Activated T-cell treated with anti-CD3 and anti-CD28 coated beads, Interleukin-2, amount 50 U/mL, for 4 hours (primary cell): ENCODE results near the gene HOXB8. TPM values are rescaled to one million over a fixed set of nuclear protein-coding genes. Genes with fewer than 3 reads are reported as not detected.
A peak's percentile ranks its signal among the peaks of the same experiment; 100 is the strongest.

Experiments
- ATAC-seq, 2 donors: fragments of 200-7000 bp; cut with Tn5 transposase; one replicate each; pipeline ENCODE4 v1.10.0; 2021
- DNase-seq: peaks from one replicate; pipeline ENCODE4 v3.0.0-alpha.2; 2020
- H3K27me3 Mint-ChIP-seq: one replicate; pipeline ENCODE4 v1.8.0; 2021; ENCODE audit warnings: low read depth, mixed read lengths
- H3K36me3 Mint-ChIP-seq: one replicate; pipeline ENCODE4 v1.8.0; 2022; ENCODE audit warnings: mixed read lengths; ENCODE audit not compliant: insufficient read depth
- H3K4me1 Mint-ChIP-seq: one replicate; pipeline ENCODE4 v1.8.0; 2021; ENCODE audit warnings: low read depth, mixed read lengths
- H3K4me3 Mint-ChIP-seq: one replicate; pipeline ENCODE4 v1.8.0; 2021; ENCODE audit warnings: mild to moderate bottlenecking, moderate library complexity, mixed read lengths
- H3K9me3 Mint-ChIP-seq: one replicate; pipeline ENCODE4 v1.8.0; 2021; ENCODE audit warnings: mixed read lengths
- total RNA-seq, 3 donors: library from RNA; stranded (reverse); gene quantifications; one replicate each; pipeline ENCODE4 v1.2.1, GENCODE V29; 2021

Gene HOXB8
- total RNA-seq, 3 donors from 2014 or later, result 0.14 to 0.18 TPM; not detected in 1

DNA sequence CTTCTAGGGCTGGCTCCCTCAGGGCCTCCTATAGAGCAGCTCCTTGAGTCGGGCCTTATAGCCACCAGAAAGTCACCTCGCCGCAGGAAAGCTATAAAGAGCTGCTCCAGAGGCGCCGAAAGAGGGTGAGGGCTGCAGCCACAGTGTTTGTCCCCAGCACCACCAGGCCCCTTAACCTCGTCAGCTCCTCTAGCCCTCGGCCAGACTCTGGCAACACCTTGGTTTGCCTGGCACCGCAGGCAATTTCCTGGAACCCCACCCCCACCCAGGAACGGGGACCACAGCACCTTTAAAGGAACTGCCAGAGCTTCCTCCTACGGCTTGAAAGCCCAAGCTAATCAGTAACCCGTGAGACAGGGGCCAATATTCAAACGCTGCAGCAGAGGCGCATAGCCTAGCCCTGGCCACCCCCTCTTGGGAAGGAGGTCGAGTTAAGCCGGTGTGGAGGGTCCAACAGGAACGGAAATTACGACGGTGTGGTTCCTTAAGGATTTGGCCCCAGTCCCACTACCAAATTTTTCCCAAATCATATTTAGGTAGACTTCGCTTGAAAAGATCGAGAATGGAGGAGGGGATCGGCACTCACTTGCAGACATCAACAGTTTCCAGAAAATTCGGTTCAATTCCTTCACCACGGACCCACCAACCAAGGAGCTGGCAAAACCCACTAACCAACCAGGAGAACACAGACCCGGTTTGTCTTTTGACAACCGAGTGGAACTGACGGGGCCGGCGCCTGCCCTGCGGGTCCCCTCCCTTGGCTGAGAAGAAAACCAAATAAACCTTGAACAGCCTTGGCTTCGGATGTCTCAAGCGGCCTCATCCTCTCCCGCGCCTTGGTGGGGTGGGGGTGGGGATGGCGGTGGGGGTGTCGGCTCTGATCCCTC, 13.3 kb downstream of the HOXB8 start:
- no peaks in the 10 kb centered on the region for H3K36me3 Mint-ChIP-seq
- no peaks in the 10 kb centered on the region for H3K9me3 Mint-ChIP-seq
- H3K27me3 Mint-ChIP-seq, result peaks cover 90% of the 10 kb centered on the region
- H3K4me3 Mint-ChIP-seq, result no peak overlapping the region
- ATAC-seq (no peak), DNase-seq (no peak)
- peaks cover 33% of the 10 kb centered on the region for H3K4me1 Mint-ChIP-seq

DNA sequence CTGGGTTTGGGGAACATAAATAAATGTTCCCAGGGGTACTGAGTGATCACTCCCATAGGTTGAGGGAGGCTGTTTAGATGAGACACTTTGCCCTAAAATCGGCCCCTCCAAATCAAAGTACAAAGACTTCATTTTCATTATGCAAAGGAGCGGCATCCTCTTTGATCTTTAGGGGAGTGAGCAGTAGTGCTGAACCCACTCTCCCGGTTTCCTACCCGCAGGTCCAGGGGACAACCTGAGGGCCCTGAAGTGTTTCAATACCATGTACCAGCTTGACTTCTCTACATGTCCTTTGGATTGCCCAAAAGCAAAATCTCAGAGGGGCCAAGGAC, 13.9 kb downstream of the HOXB8 start:
- H3K27me3 Mint-ChIP-seq, result peaks cover 91% of the 10 kb centered on the region
- ATAC-seq (no peak), DNase-seq (no peak)
- H3K4me1 Mint-ChIP-seq, result peaks cover 39% of the 10 kb centered on the region
- H3K36me3 Mint-ChIP-seq, result no peaks in the 10 kb centered on the region
- no peak overlapping the region for H3K4me3 Mint-ChIP-seq
- no peaks in the 10 kb centered on the region for H3K9me3 Mint-ChIP-seq

DNA sequence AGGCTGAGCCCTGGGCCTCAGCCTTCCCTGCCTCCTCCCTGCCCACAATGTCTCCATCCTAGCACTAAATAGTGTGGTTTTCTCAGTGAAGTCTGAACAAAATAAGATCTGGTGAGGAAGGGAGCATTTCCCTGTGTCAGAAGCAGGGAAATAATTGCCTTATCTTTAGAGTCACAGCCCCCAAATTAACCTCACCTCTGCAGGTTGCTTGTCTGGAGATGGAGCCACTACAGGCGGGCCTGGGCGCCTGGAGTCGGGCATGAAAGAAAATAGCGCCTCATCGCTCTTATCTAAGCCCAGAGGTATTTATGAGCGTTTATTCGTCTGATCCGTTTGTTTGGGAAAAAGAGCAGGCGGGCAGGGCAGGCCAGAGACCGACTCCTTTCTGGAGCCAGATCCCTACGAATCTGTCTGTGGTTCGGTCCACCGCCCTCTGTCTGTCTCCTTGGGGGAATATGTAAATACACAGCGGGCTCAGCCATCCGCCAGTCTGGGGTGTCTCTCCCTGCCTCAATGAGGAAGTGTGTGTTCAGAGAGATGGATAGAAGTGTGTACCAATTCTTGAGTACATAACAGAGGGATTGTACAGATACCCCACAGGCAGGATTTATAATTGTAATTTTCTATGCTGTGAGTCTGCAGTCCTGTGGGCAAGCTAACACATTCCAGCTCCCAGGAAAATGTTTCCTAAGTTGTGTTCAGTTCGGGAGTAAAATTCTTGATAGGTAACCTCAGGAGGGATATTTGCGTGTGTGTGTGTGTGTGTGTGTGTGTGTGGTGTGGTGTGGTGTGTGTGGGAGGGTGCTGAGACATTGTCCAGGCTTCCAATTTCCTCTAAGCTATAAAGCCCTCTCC, 14.6 kb downstream of the HOXB8 start:
- no peak overlapping the region for H3K4me3 Mint-ChIP-seq
- H3K27me3 Mint-ChIP-seq, result peaks cover 92% of the 10 kb centered on the region
- peaks cover 39% of the 10 kb centered on the region for H3K4me1 Mint-ChIP-seq
- no peak for DNase-seq
- no peaks in the 10 kb centered on the region for H3K36me3 Mint-ChIP-seq
- ATAC-seq, result no peak
- H3K9me3 Mint-ChIP-seq, result no peaks in the 10 kb centered on the region

DNA sequence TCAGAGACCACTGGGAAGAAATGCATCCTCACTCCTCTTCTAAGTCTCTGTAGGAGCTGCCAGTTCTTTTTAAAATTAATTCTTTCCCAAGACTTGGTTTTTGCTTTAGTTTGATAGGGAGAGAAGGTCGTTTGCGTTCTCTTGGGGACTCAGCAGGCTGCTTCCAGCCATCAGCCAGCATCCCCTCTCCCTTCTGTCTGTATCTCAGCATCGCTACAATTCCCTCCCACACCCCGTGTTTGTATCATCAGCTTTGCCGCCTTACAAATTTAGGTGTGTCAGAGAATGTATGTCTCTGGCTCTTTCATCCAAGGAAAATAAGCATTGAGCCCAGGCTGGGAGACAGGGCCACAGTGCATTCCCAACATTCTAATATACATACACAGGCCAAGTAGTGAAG, 15.7 kb downstream of the HOXB8 start:
- H3K27me3 Mint-ChIP-seq, result peaks cover 92% of the 10 kb centered on the region

DNA sequence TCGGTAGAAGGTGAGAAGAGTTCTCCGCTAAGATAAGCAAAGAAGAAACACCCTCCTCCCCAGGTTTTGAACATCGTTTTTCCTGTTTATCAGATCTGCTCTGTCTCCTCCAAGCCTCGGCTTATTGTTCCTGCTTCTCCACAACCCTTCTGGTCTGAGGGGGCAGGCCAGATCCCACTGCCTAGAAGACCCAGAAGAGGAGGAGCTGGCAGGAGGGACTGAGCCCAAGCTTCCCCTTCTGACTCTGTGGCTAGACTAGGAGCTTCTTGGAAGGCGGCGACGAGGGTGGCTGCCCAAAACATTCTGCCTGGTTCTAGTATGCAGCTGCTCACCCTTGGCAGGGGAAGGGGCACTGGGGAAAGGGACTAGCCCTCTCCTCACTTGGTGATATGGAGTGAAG, 16.4 kb downstream of the HOXB8 start:
- ATAC-seq (no peak), DNase-seq (no peak)
- Mint-ChIP-seq H3K4me1 (peaks cover 37% of the 10 kb centered on the region), H3K27me3 (peaks cover 94% of the 10 kb centered on the region), H3K36me3 (no peaks in the 10 kb centered on the region), H3K4me3 (peak overlapping the region; percentile 77), H3K9me3 (no peaks in the 10 kb centered on the region)

More for the DNA sequence above, 15.7 kb downstream of the HOXB8 start:
- no peak overlapping the region for H3K4me3 Mint-ChIP-seq
- H3K36me3 Mint-ChIP-seq, result no peaks in the 10 kb centered on the region
- DNase-seq, result no peak
- H3K4me1 Mint-ChIP-seq, result peaks cover 35% of the 10 kb centered on the region
- ATAC-seq, result no peak
- no peaks in the 10 kb centered on the region for H3K9me3 Mint-ChIP-seq

DNA sequence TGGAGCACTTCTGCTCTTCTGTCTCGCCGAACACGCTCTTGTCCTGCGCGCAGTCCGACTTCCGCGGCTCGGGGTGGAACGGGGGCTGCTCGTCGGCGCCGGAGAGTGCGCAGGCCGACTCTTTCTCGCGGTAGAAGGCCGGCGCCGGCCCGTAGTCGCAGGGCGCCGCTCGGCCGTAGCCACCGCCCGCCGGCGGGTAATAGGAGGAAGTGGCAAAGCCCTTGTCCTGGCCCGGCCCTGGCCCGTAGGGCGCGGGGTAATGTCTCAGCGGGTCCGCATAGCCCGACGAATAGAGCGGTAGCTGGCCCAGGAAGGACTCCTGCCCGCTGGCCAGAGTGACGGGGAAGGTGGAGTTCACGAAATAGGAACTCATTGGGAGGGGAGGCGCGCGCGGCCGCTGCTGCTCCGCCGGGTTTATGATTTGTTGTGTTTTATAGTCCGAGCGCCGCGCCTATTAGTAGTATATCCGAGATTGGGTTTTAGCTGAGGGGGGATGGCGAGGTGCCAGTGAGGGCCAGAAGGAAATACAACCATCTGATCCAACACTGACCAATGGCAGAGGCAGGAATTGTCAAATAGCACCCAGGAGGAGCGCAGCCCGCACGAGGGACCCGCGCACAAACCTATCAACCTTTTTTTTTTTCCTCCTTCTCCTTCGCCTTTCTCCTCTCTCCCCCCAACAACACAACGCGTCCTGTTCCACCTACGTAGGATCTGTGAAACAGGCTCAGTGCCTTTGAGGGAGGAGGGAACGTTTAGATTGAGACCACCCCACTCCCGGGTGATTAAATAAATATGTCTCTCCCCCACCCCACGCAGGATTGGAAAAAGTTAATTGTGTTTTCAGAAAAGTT, 17.1 kb downstream of the HOXB8 start:
- DNase-seq (no peak), ATAC-seq (peak; percentile 31 to 52)
- no peaks in the 10 kb centered on the region for H3K9me3 Mint-ChIP-seq
- H3K4me1 Mint-ChIP-seq, result peaks cover 39% of the 10 kb centered on the region
- peaks cover 93% of the 10 kb centered on the region for H3K27me3 Mint-ChIP-seq
- peak overlapping the region; percentile 77 for H3K4me3 Mint-ChIP-seq
- H3K36me3 Mint-ChIP-seq, result no peaks in the 10 kb centered on the region

DNA sequence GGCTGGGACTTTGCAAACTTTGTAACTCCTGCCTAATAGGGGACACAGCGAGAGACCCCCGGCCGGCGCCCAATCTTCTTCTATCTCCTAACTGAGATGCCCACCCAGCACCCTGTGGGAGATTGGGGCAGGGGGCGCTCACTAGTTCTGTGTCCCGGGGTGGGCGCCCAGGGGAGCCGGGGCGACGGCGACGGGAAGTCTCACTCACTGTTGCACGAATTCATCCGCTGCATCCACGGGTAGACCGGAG, 17.6 kb downstream of the HOXB8 start:
- DNase-seq (no peak), ATAC-seq (no peak)
- Mint-ChIP-seq H3K27me3 (peaks cover 94% of the 10 kb centered on the region), H3K36me3 (no peaks in the 10 kb centered on the region), H3K4me3 (peak overlapping the region; percentile 77), H3K9me3 (no peaks in the 10 kb centered on the region), H3K4me1 (peaks cover 41% of the 10 kb centered on the region)

DNA sequence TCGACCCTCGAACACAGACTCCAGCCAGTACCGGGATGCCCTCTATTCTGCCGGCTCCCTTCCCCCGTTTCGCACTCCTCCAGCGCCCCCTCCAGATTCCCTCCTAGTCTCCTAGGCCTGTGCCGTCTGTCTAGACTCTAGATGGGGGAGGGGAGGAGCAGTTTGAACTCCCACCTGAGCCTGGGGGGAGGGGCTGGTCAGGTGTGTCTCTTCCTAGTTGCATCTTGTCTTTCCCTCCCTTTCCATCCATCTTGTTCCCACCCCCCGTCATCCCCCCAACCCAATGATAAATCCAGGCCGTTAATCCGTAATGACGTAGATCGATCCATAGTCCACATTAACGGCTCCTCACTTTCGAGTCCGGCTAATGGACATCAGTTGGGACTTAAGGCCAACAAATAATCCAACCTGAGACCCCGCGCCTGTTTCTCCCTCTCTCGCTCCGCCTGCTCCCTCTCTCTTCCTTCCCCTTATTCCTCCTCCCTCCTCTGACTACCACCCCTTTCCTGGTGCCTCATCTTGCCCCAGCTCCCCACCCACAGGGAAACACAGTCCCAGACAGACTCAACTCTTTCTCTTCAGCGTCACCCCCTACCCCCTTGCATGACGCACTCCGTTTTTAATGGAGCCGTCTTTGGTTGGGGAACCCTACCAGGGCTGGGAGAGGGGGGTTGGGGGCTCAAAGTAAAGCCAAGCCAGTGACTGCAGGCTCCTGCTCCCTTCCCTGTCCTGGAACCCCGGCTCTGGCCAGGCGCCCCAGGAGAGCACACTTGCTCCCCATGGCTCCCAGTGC, 18.2 kb downstream of the HOXB8 start:
- Mint-ChIP-seq H3K9me3 (no peaks in the 10 kb centered on the region), H3K27me3 (peaks cover 91% of the 10 kb centered on the region), H3K4me3 (peak overlapping the region; percentile 77), H3K36me3 (no peaks in the 10 kb centered on the region), H3K4me1 (peaks cover 39% of the 10 kb centered on the region)
- DNase-seq (no peak), ATAC-seq (peak in 1 of 2 donors; percentile 5)

DNA sequence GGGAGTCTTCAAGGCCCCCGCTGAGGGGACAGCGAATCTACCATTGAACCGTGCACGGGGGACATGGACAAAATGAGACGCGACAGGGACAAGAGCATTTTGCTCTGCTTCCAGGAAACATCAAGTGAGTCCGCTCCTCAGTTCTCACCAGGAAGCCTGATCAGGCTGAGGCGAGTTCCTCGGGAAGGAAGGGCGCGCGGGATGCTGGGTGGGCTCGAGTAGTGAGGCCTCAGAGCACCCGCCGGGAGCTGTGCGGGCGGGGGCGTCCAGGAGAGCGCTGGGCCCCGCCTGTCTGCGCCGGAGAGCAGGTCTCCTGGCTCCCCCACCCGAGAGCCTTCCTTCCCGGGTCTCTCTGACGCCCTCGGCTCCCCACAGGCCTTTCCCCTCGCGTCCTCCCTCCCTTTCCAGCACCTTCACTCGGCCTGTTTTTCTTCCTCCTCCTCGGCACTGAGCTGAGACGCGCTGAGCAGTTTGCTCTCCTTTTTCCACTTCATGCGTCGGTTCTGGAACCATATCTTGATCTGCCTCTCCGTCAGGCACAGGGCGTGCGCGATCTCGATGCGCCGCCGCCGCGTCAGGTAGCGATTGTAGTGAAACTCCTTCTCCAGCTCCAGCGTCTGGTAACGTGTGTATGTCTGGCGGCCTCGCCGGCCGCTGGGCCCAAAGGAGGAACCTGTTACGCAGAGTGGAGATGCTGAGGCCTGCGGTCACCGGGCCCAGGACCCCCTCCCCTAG, 18.9 kb downstream of the HOXB8 start:
- H3K36me3 Mint-ChIP-seq, result no peaks in the 10 kb centered on the region
- DNase-seq (no peak), ATAC-seq (peak; percentile 28 to 36)
- no peaks in the 10 kb centered on the region for H3K9me3 Mint-ChIP-seq
- peaks cover 37% of the 10 kb centered on the region for H3K4me1 Mint-ChIP-seq
- H3K27me3 Mint-ChIP-seq, result peaks cover 90% of the 10 kb centered on the region
- peak overlapping the region; percentile 77 for H3K4me3 Mint-ChIP-seq

DNA sequence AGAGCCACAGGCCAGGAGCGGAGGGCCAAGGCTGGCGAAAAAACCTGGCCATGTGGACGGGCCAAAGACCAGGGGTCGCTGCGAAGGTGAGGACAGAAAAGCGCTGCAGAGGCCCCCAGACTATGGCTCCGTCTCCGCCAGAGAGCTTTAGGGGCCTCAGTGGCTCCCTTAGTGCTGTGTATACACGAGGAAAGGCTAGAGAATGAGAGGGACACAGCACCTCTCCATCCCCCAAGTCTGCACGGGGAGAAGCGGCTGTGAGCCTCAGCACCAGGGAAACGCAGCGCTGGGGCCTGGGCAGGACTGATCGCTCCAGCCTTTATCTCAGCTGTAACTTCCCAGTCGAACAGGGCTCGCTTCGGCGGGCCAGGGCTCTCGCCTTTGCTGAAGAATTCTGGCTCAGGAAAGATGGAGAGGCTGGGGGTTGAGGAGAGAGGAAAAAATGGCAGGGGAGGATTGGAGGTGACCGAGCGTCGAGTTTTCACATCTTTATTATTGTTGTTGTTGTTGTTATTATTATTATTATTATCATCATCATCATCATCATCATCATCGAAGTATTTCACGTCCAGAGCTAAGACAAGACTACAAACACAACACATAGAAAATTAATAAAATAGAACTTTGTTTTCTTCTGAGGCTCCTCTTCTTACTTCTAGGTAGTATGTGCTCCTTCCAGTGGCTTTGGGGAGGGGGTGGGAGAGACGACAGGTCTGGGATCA, 19.7 kb downstream of the HOXB8 start:
- H3K27me3 Mint-ChIP-seq, result peaks cover 90% of the 10 kb centered on the region
- H3K4me1 Mint-ChIP-seq, result peaks cover 37% of the 10 kb centered on the region
- ATAC-seq, result no peak
- no peaks in the 10 kb centered on the region for H3K36me3 Mint-ChIP-seq
- no peaks in the 10 kb centered on the region for H3K9me3 Mint-ChIP-seq
- no peak for DNase-seq
- H3K4me3 Mint-ChIP-seq, result peak overlapping the region; percentile 52

DNA sequence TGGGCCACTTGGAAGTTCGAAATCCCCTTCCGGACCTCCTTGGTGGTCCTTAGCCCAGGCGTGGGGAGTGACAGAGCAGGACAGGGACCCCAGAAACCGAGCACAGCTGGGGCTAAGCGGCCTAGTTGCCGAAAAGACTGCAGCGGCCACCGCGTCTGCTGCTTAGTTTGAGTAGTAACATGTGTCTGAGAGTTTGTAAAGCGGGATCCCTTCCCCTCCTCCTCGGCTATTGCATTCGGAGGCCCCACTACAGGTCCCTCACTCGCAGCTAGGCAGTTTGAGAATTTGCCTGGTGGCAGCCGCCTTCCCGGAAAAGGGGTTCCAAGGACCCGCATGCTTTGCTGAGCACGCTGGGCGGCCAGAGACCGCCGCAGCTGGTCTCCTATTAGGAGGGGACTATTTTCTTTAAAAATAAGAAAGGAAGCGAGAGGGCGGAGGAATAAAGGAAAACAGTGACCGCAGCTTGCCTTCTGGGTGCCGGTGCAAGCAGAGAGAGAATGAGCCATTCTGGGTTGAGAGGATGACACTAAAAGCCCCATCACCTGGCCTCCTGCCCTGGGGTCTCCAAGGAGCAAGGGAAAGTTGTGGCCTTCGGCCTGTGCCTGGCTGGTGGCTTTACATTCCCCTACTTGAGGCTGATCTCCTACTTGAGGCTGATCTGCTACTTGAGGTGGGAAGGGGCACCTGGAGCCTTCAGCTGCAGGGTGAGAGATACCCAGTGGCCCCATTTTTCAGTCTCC, 20.4 kb downstream of the HOXB8 start:
- no peaks in the 10 kb centered on the region for H3K36me3 Mint-ChIP-seq

DNA sequence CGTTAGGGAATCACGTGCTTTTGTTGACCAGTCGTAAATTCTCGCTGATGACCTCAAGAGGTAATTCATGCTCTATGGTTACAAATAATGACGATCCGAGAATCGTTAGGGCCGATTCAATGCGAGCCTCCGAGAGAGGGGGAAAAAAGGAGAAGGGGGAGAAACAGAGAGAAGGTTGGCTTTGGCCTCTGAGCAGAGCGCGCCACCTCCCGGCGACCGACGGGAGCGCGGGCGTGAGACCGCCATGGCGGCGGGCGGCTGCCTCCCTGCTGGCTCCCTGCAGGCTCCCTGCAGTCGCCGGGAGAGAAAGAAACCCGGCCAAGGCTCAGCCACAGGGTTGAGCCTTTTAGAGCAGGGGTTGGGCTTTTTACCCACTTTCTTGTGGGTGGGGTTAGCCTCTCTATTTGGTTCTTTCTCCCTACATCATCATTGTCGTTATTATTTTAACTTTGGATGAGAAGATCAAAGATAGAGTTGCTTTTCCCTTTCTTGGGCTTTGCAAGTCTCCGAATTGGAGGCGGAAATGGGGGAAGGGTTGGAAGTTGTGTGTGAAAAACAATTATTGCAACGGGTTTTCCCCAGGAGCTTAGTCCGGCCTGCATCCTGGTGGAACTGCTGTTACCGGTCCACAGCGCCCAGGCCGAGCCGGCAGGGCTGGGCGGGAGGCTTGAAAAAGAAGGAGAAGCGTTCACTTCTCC, 21.1 kb downstream of the HOXB8 start:
- no peaks in the 10 kb centered on the region for H3K36me3 Mint-ChIP-seq
- H3K4me1 Mint-ChIP-seq, result peaks cover 37% of the 10 kb centered on the region
- H3K9me3 Mint-ChIP-seq, result no peaks in the 10 kb centered on the region
- H3K27me3 Mint-ChIP-seq, result peaks cover 89% of the 10 kb centered on the region
- peak; percentile 78 for DNase-seq
- peak; percentile 59 to 71 for ATAC-seq
- H3K4me3 Mint-ChIP-seq, result peak overlapping the region; percentile 76

More for the DNA sequence above, 20.4 kb downstream of the HOXB8 start:
- Mint-ChIP-seq H3K27me3 (peaks cover 90% of the 10 kb centered on the region), H3K4me1 (peaks cover 37% of the 10 kb centered on the region), H3K9me3 (no peaks in the 10 kb centered on the region), H3K4me3 (no peak overlapping the region)
- no peak for DNase-seq
- ATAC-seq, result no peak
